HepG2 (cell line): ENCODE measurements around the gene PFN4. TPM values are rescaled to one million over a fixed set of nuclear protein-coding genes. Genes with fewer than 3 reads are reported as not detected.

ENCODE experiments used
- CBX1 ChIP-seq: IDR thresholded peaks from one replicate; pipeline ENCODE4 v1.6.1; 2016; ENCODE audit warnings: antibody characterized with exemption, low read depth
- ESRRA ChIP-seq: sonication (generic); formaldehyde crosslinking; IDR thresholded peaks from 2 replicates; pipeline ENCODE4 v1.5.1; 2020; ENCODE audit warnings: mild to moderate bottlenecking, low read depth, missing genetic modification reagents
- ETV6 ChIP-seq: sonication (generic); formaldehyde crosslinking; conservative IDR thresholded peaks from 2 replicates; pipeline ENCODE4 v1.4.0; 2020; ENCODE audit warnings: missing genetic modification reagents
- GATAD2A ChIP-seq: IDR thresholded peaks from 2 replicates; pipeline ENCODE4 v1.6.1; 2016
- IKZF1 ChIP-seq: fragments of 450-650 bp; IDR thresholded peaks from 2 replicates; pipeline ENCODE4 v1.7.1; 2016
- KDM5B ChIP-seq: sonication (generic); formaldehyde crosslinking; IDR thresholded peaks from 2 replicates; pipeline ENCODE4 v1.4.0; 2020; ENCODE audit warnings: missing genetic modification reagents, mild to moderate bottlenecking, borderline replicate concordance
- MEF2D ChIP-seq: sonication (generic); formaldehyde crosslinking; IDR thresholded peaks from 2 replicates; pipeline ENCODE4 v1.5.1; 2020; ENCODE audit warnings: mild to moderate bottlenecking, missing genetic modification reagents
- NKX3-1 ChIP-seq: sonication (generic); formaldehyde crosslinking; IDR thresholded peaks from 2 replicates; pipeline ENCODE4 v1.5.0; 2020; ENCODE audit warnings: missing genetic modification reagents
- ONECUT2 ChIP-seq: sonication (generic); formaldehyde crosslinking; IDR thresholded peaks from 2 replicates; pipeline ENCODE4 v1.4.0; 2020; ENCODE audit warnings: missing genetic modification reagents
- SAFB2 ChIP-seq: sonication (generic); formaldehyde crosslinking; IDR thresholded peaks from 2 replicates; pipeline ENCODE4 v1.5.1; 2020; ENCODE audit warnings: missing genetic modification reagents, low read depth, mild to moderate bottlenecking, borderline replicate concordance
- SATB2 ChIP-seq: sonication (generic); formaldehyde crosslinking; IDR thresholded peaks from 2 replicates; pipeline ENCODE4 v1.5.0; 2020; ENCODE audit warnings: missing genetic modification reagents
- SRSF4 ChIP-seq: fragments of 200-400 bp; formaldehyde crosslinking; IDR thresholded peaks from one replicate; pipeline ENCODE4 v1.6.1; 2018; ENCODE audit warnings: mild to moderate bottlenecking, low read depth, low read length, moderate library complexity; ENCODE audit not compliant: poor library complexity, severe bottlenecking
- TBL1XR1 ChIP-seq: fragments of 150-350 bp; IDR thresholded peaks from 2 replicates; pipeline ENCODE4 v1.6.1; 2014; ENCODE audit warnings: borderline replicate concordance, low read length; ENCODE audit not compliant: partially characterized antibody
- ZNF33A ChIP-seq: sonication (generic); formaldehyde crosslinking; IDR thresholded peaks from 2 replicates; pipeline ENCODE4 v1.5.1; 2020; ENCODE audit warnings: missing genetic modification reagents, mild to moderate bottlenecking, moderate library complexity, borderline replicate concordance
- polyA plus RNA-seq, 8 experiments: library from polyadenylated mRNA; depleted of rRNA in 3 of 8; stranded (reverse) in 7 of 8; unstranded in 1 of 8; fragments of >200 nt; fragmentation: Illumina TruSeq in 4 of 8; extraction: Trizol in 4 of 8; gene quantifications; 2 replicates each; pipeline versions ENCODE4 v1.2.1 to v1.2.3, GENCODE V29; 2011 to 2016; ENCODE audit warnings: low read depth in 4 of 8, missing spikeins in 1 of 8, mixed read lengths in 1 of 8; ENCODE audit not compliant: insufficient read depth in 1 of 8
- total RNA-seq, 5 experiments: library from RNA; depleted of rRNA; stranded (reverse); fragments of >200 nt; fragmentation: Illumina TruSeq; extraction: Trizol; gene quantifications; 2 replicates each; pipeline ENCODE4 v1.2.3, GENCODE V29; 2016; ENCODE audit warnings: low read depth in 1 of 5
- TF ChIP-seq, protein P1 (sequence below): sonication (generic); formaldehyde crosslinking; IDR thresholded peaks from 2 replicates; pipeline ENCODE4 v1.4.0; 2020; ENCODE audit warnings: missing genetic modification reagents
- TF ChIP-seq, protein P2 (sequence below): conservative IDR thresholded peaks from 2 replicates; pipeline ENCODE4 v1.6.1; 2018; ENCODE audit warnings: missing genetic modification reagents
- TF ChIP-seq, protein P3 (sequence below): sonication (generic); formaldehyde crosslinking; conservative IDR thresholded peaks from 2 replicates; pipeline ENCODE4 v1.5.0; 2020; ENCODE audit warnings: missing genetic modification reagents
- TF ChIP-seq, protein P4 (sequence below): sonication (generic); formaldehyde crosslinking; IDR thresholded peaks from 2 replicates; pipeline ENCODE4 v1.9.0; 2021; ENCODE audit warnings: missing genetic modification reagents, borderline replicate concordance

PFN4 gene
- total and polyA plus RNA-seq, 2 of the 13 experiments (the other 11 are each of a cell fraction or from before 2014, with no cell fraction given), result 0.12 to 0.20 TPM

DNA sequence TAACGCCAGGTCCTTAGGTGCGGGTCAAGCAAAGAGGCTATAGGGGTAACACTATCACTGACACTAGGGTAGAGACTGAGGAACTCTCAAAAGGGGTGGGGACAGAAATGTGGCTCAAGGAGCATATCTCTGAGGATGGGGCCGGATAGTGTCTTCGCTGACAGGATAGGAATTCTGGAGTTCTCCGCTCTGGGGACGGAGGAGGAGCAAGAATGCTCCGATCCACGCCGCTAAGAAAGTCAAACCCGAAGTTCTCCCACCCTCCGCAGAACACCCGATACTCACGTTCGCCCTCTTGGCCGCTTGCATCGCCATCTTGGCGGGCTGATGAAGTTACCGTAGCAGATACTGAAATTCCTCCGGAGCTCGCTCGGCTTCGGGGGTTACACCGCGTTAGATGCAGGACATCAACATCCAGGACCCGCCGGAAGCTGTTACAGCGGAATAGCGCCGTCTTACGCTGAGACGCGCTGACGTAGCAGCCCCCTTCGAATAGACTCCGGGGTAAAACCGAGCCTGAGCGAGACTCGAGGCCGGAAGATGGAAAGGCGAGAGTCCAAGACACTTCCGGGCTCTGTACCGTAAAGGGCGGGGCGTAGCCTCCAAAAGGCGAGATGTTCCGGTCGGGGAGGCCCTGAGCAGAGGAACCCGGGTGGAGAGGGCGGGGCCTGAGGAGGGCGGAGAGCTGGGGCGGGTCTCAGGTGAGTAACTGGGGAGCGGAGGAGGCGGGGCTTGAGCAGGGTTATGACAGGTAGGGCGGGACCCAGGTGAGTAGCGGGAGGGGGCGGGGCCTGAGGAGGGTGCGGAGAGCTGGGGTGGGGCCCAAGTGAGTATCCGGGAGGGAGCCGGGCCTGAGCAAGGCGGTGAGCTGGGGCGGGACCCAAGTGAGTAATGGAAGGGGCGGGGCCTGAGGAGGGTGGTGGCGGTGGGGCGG lies 47.0 kb downstream of the PFN4 start, which contains the start of gene SF3B6 (continued):
- TF ChIP-seq, protein P1, sequence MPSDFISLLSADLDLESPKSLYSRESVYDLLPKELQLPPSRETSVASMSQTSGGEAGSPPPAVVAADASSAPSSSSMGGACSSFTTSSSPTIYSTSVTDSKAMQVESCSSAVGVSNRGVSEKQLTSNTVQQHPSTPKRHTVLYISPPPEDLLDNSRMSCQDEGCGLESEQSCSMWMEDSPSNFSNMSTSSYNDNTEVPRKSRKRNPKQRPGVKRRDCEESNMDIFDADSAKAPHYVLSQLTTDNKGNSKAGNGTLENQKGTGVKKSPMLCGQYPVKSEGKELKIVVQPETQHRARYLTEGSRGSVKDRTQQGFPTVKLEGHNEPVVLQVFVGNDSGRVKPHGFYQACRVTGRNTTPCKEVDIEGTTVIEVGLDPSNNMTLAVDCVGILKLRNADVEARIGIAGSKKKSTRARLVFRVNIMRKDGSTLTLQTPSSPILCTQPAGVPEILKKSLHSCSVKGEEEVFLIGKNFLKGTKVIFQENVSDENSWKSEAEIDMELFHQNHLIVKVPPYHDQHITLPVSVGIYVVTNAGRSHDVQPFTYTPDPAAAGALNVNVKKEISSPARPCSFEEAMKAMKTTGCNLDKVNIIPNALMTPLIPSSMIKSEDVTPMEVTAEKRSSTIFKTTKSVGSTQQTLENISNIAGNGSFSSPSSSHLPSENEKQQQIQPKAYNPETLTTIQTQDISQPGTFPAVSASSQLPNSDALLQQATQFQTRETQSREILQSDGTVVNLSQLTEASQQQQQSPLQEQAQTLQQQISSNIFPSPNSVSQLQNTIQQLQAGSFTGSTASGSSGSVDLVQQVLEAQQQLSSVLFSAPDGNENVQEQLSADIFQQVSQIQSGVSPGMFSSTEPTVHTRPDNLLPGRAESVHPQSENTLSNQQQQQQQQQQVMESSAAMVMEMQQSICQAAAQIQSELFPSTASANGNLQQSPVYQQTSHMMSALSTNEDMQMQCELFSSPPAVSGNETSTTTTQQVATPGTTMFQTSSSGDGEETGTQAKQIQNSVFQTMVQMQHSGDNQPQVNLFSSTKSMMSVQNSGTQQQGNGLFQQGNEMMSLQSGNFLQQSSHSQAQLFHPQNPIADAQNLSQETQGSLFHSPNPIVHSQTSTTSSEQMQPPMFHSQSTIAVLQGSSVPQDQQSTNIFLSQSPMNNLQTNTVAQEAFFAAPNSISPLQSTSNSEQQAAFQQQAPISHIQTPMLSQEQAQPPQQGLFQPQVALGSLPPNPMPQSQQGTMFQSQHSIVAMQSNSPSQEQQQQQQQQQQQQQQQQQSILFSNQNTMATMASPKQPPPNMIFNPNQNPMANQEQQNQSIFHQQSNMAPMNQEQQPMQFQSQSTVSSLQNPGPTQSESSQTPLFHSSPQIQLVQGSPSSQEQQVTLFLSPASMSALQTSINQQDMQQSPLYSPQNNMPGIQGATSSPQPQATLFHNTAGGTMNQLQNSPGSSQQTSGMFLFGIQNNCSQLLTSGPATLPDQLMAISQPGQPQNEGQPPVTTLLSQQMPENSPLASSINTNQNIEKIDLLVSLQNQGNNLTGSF (CRISPR knock-in tag), result peak; percentile 92; the same call in 1 of the 2 replicates
- TF ChIP-seq, protein P2, sequence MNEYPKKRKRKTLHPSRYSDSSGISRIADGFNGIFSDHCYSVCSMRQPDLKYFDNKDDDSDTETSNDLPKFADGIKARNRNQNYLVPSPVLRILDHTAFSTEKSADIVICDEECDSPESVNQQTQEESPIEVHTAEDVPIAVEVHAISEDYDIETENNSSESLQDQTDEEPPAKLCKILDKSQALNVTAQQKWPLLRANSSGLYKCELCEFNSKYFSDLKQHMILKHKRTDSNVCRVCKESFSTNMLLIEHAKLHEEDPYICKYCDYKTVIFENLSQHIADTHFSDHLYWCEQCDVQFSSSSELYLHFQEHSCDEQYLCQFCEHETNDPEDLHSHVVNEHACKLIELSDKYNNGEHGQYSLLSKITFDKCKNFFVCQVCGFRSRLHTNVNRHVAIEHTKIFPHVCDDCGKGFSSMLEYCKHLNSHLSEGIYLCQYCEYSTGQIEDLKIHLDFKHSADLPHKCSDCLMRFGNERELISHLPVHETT, result peak; percentile 99
- TF ChIP-seq SATB2 (CRISPR knock-in tag) (no peak), TBL1XR1 (peak; percentile 70), SAFB2 (CRISPR knock-in tag) (peak; percentile 90), ZNF33A (CRISPR knock-in tag) (no peak), CBX1 (peak; percentile 94), ONECUT2 (CRISPR knock-in tag) (no peak; the same call in 1 of the 2 replicates), IKZF1 (no peak), MEF2D (CRISPR knock-in tag) (peak; percentile 95), SRSF4 (no peak), ETV6 (CRISPR knock-in tag) (peak; percentile 90; the same call in 1 of the 2 replicates), ESRRA (CRISPR knock-in tag) (peak; percentile 64), NKX3-1 (peak; percentile 86), GATAD2A (CRISPR knock-in tag) (peak; percentile 92), KDM5B (CRISPR knock-in tag) (peak; percentile 89; the same call in 1 of the 2 replicates)
- TF ChIP-seq, protein P3, sequence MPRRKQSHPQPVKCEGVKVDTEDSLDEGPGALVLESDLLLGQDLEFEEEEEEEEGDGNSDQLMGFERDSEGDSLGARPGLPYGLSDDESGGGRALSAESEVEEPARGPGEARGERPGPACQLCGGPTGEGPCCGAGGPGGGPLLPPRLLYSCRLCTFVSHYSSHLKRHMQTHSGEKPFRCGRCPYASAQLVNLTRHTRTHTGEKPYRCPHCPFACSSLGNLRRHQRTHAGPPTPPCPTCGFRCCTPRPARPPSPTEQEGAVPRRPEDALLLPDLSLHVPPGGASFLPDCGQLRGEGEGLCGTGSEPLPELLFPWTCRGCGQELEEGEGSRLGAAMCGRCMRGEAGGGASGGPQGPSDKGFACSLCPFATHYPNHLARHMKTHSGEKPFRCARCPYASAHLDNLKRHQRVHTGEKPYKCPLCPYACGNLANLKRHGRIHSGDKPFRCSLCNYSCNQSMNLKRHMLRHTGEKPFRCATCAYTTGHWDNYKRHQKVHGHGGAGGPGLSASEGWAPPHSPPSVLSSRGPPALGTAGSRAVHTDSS, result 0 out of 2 replicates have a peak, but pooled peaks have one; percentile 76
- TF ChIP-seq, protein P4, sequence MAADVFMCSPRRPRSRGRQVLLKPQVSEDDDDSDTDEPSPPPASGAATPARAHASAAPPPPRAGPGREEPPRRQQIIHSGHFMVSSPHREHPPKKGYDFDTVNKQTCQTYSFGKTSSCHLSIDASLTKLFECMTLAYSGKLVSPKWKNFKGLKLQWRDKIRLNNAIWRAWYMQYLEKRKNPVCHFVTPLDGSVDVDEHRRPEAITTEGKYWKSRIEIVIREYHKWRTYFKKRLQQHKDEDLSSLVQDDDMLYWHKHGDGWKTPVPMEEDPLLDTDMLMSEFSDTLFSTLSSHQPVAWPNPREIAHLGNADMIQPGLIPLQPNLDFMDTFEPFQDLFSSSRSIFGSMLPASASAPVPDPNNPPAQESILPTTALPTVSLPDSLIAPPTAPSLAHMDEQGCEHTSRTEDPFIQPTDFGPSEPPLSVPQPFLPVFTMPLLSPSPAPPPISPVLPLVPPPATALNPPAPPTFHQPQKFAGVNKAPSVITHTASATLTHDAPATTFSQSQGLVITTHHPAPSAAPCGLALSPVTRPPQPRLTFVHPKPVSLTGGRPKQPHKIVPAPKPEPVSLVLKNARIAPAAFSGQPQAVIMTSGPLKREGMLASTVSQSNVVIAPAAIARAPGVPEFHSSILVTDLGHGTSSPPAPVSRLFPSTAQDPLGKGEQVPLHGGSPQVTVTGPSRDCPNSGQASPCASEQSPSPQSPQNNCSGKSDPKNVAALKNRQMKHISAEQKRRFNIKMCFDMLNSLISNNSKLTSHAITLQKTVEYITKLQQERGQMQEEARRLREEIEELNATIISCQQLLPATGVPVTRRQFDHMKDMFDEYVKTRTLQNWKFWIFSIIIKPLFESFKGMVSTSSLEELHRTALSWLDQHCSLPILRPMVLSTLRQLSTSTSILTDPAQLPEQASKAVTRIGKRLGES (CRISPR knock-in tag), result 0 out of 2 replicates have a peak, but pooled peaks have one; percentile 41
